HepG2 (cell line): ENCODE results near the gene NPHP4. TPM values are rescaled to one million over a fixed set of nuclear protein-coding genes. Genes with fewer than 3 reads are reported as not detected.

Experiments
- CAMTA2 ChIP-seq: sonication (generic); formaldehyde crosslinking; IDR thresholded peaks from 2 replicates; pipeline ENCODE4 v1.4.0; 2020; ENCODE audit warnings: mild to moderate bottlenecking, missing genetic modification reagents, borderline replicate concordance
- FOXC1 ChIP-seq: sonication (generic); formaldehyde crosslinking; IDR thresholded peaks from 2 replicates; pipeline ENCODE4 v1.8.0; 2022; ENCODE audit warnings: mild to moderate bottlenecking, missing genetic modification reagents, borderline replicate concordance
- IKZF5 ChIP-seq: IDR thresholded peaks from 2 replicates; pipeline ENCODE4 v1.6.1; 2018; ENCODE audit warnings: missing genetic modification reagents, mild to moderate bottlenecking, missing compliant biosample characterization
- NFE2L1 ChIP-seq: sonication (generic); formaldehyde crosslinking; IDR thresholded peaks from 2 replicates; pipeline ENCODE4 v1.4.0; 2020; ENCODE audit warnings: missing genetic modification reagents, mild to moderate bottlenecking, borderline replicate concordance
- PRDM10 ChIP-seq: sonication (generic); formaldehyde crosslinking; IDR thresholded peaks from 2 replicates; pipeline ENCODE4 v1.4.0; 2020; ENCODE audit warnings: low read depth, missing genetic modification reagents
- TERF1 ChIP-seq: sonication (generic); formaldehyde crosslinking; IDR thresholded peaks from 2 replicates; pipeline ENCODE4 v1.8.0; 2022; ENCODE audit warnings: mild to moderate bottlenecking, missing genetic modification reagents, moderate library complexity
- THAP7 ChIP-seq: sonication (generic); formaldehyde crosslinking; IDR thresholded peaks from 2 replicates; pipeline ENCODE4 v1.8.1; 2023; ENCODE audit warnings: mild to moderate bottlenecking, missing genetic modification reagents
- ZFP91 ChIP-seq: sonication (generic); formaldehyde crosslinking; IDR thresholded peaks from 2 replicates; pipeline ENCODE4 v1.9.0; 2022; ENCODE audit warnings: missing genetic modification reagents, mild to moderate bottlenecking, borderline replicate concordance
- ZKSCAN5 ChIP-seq: sonication (generic); formaldehyde crosslinking; IDR thresholded peaks from 2 replicates; pipeline ENCODE4 v1.5.1; 2020; ENCODE audit warnings: mild to moderate bottlenecking, missing genetic modification reagents
- ZNF83 ChIP-seq: sonication (generic); formaldehyde crosslinking; IDR thresholded peaks from 2 replicates; pipeline ENCODE4 v1.4.0; 2020; ENCODE audit warnings: missing genetic modification reagents, mild to moderate bottlenecking, borderline replicate concordance
- polyA plus RNA-seq, 8 experiments: library from polyadenylated mRNA; depleted of rRNA in 3 of 8; stranded (reverse) in 7 of 8; unstranded in 1 of 8; fragments of >200 nt; fragmentation: Illumina TruSeq in 4 of 8; extraction: Trizol in 4 of 8; gene quantifications; 2 replicates each; pipeline versions ENCODE4 v1.2.1 to v1.2.3, GENCODE V29; 2011 to 2016; ENCODE audit warnings: low read depth in 4 of 8, missing spikeins in 1 of 8, mixed read lengths in 1 of 8; ENCODE audit not compliant: insufficient read depth in 1 of 8
- total RNA-seq, 5 experiments: library from RNA; depleted of rRNA; stranded (reverse); fragments of >200 nt; fragmentation: Illumina TruSeq; extraction: Trizol; gene quantifications; 2 replicates each; pipeline ENCODE4 v1.2.3, GENCODE V29; 2016; ENCODE audit warnings: low read depth in 1 of 5

Gene NPHP4
- total and polyA plus RNA-seq, 2 of the 13 experiments (the other 11 are each of a cell fraction or from before 2014, with no cell fraction given), result 4.4 to 6.8 TPM

DNA sequence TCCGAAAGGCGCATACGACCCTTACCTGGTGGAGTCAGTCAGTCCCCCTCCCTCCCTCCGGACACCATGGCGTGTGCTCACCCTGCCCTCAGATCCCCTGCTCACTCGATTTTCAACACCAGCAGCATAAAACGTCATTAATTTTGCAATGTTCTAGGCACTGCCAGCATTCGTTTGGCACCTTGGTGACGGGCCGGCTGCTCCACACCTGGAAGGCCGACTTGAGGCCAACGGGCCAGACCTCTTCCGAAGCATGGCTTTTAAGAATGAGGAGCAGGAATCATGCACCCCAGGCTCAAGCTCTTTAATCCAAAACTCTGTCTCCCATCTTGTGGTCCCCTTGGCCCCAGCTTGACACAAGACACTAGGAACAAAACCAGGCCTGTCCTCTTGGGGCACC is 33.1 kb downstream of the NPHP4 start (continued):
- no peak for TF ChIP-seq THAP7
- TF ChIP-seq ZFP91 (CRISPR knock-in tag), result no peak
- no peak for TF ChIP-seq CAMTA2 (CRISPR knock-in tag)
- no peak for TF ChIP-seq TERF1 (CRISPR knock-in tag)
- no peak for TF ChIP-seq PRDM10
- TF ChIP-seq ZKSCAN5, result no peak
- no peak for TF ChIP-seq IKZF5
- TF ChIP-seq FOXC1 (CRISPR knock-in tag), result no peak
- no peak for TF ChIP-seq NFE2L1 (CRISPR knock-in tag)
- TF ChIP-seq ZNF83 (CRISPR knock-in tag), result no peak
